Prostate gland (tissue), 2 donors: ENCODE measurements around the gene PTPRC. TPM values are rescaled to one million over a fixed set of nuclear protein-coding genes. Genes with fewer than 3 reads are reported as not detected.

Experiments used
- DNase-seq: peaks from one replicate; pipeline ENCODE4 v3.0.0-alpha.2; 2019; ENCODE audit warnings: low spot score
- H3K27ac ChIP-seq, 2 donors: fragments of 200-600 bp; sonication (generic); 2 replicates each; pipeline ENCODE4 v1.5.1; 2017 to 2019
- H3K27me3 ChIP-seq: fragments of 200-600 bp; sonication (generic); replicated peaks from 2 replicates; pipeline ENCODE4 v1.5.1; 2019; ENCODE audit not compliant: insufficient read depth
- H3K36me3 ChIP-seq, 2 donors: fragments of 200-600 bp; sonication (generic); 1 replicate in 1 of 2; 2 replicates in 1 of 2; pipeline versions ENCODE4 v1.5.1 to v1.8.1; 2017 to 2019
- H3K4me1 ChIP-seq: fragments of 200-600 bp; sonication (generic); replicated peaks from 2 replicates; pipeline ENCODE4 v1.5.1; 2019
- H3K4me3 ChIP-seq, 2 donors: fragments of 200-600 bp; sonication (generic); 2 replicates each; pipeline ENCODE4 v1.5.1; 2017 to 2019
- H3K9me3 ChIP-seq: fragments of 200-600 bp; sonication (generic); 2 replicates; pipeline ENCODE4 v1.5.1; 2017
- CTCF ChIP-seq, 4 experiments: fragments of 200-600 bp in 2 of 4; fragments of 450-650 bp in 2 of 4; sonication (generic) in 2 of 4; IDR thresholded peaks; 1 replicate in 3 of 4; 2 replicates in 1 of 4; pipeline ENCODE4 v1.5.1; 2016 to 2019; ENCODE audit warnings: antibody characterized with exemption in 4 of 4, mild to moderate bottlenecking in 2 of 4, moderate library complexity in 2 of 4
- POLR2A ChIP-seq: fragments of 450-650 bp; IDR thresholded peaks from one replicate; pipeline ENCODE4 v1.6.1; 2016; ENCODE audit warnings: antibody characterized with exemption, mild to moderate bottlenecking
- POLR2AphosphoS5 ChIP-seq: sonication (generic); formaldehyde crosslinking; IDR thresholded peaks from one replicate; pipeline ENCODE4 v1.6.1; 2017; ENCODE audit warnings: antibody characterized with exemption
- WGBS: methylation state at CpG from one replicate; pipeline ENCODE4 v1.1.5; 2018; 5-methylcytosine and 5-hydroxymethylcytosine counted together
- intact Hi-C: fragments of 100-400 bp; cut with DNase I; formaldehyde crosslinking; loops from one replicate; pipeline ENCODE4 v1.14.2; 2022
- total RNA-seq, 2 donors: library from RNA; depleted of rRNA; stranded (reverse); fragments of >200 nt; gene quantifications; one replicate each; pipeline ENCODE4 v1.1.0, GENCODE V29; 2016

Gene PTPRC
- total RNA-seq, 2 donors from 2014 or later: 8.9 to 9.5 TPM

GRCh38 chr1:198636391-198636790 lies 2.4 kb upstream of the PTPRC start:
- intact Hi-C loops: no loop called here
- Histone ChIP-seq H3K36me3 (no peaks in the 10 kb centered on the region), H3K27me3 (no peaks in the 10 kb centered on the region), H3K9me3 (no peaks in the 10 kb centered on the region), H3K4me1 (no peaks in the 10 kb centered on the region), H3K4me3 (no peak overlapping the region), H3K27ac (no peak overlapping the region)
- no peak for DNase-seq
- 78% methylated on average over 2 of the region's 2 CpGs for WGBS
- no peak for TF ChIP-seq POLR2AphosphoS5
- TF ChIP-seq POLR2A: no peak
- TF ChIP-seq CTCF (IDR thresholded peaks at IDR 0.05): no peak

GRCh38 chr1:198637157-198637556 lies 1.7 kb upstream of the PTPRC start:
- no peak for DNase-seq
- WGBS: 79% methylated on average over 2 of the region's 2 CpGs
- Histone ChIP-seq H3K4me1 (no peaks in the 10 kb centered on the region), H3K27ac (no peak overlapping the region), H3K9me3 (no peaks in the 10 kb centered on the region), H3K36me3 (no peaks in the 10 kb centered on the region), H3K27me3 (no peaks in the 10 kb centered on the region), H3K4me3 (no peak overlapping the region)
- intact Hi-C loops: no loop called here
- TF ChIP-seq POLR2AphosphoS5 (no peak), CTCF (IDR thresholded peaks at IDR 0.05) (no peak), POLR2A (no peak)

- no peak for TF ChIP-seq POLR2AphosphoS5
- TF ChIP-seq CTCF (IDR thresholded peaks at IDR 0.05): no peak
- no peak for TF ChIP-seq POLR2A
- Histone ChIP-seq H3K4me1 (no peaks in the 10 kb centered on the region), H3K9me3 (no peaks in the 10 kb centered on the region), H3K4me3 (no peak overlapping the region), H3K27ac (no peak overlapping the region), H3K27me3 (no peaks in the 10 kb centered on the region), H3K36me3 (no peaks in the 10 kb centered on the region)
- DNase-seq: no peak
- intact Hi-C loops: no loop called here
- 92% methylated on average over 1 of the region's 1 CpG for WGBS
These were observed 863 bp upstream of the PTPRC start for GRCh38 chr1:198637916-198638437.

- intact Hi-C loops: no loop called here
- no peak for DNase-seq
- Histone ChIP-seq H3K4me3 (no peak overlapping the region), H3K4me1 (no peaks in the 10 kb centered on the region), H3K27me3 (no peaks in the 10 kb centered on the region), H3K27ac (no peak overlapping the region), H3K36me3 (no peaks in the 10 kb centered on the region), H3K9me3 (no peaks in the 10 kb centered on the region)
- WGBS: 63% methylated on average over 1 of the region's 1 CpG
- TF ChIP-seq CTCF (IDR thresholded peaks at IDR 0.05): no peak
- no peak for TF ChIP-seq POLR2AphosphoS5
- TF ChIP-seq POLR2A: no peak
These were observed 399 bp upstream of the PTPRC start for GRCh38 chr1:198638441-198638840.

- WGBS: 86% methylated on average over 1 of the region's 1 CpG
- Histone ChIP-seq H3K27ac (no peak overlapping the region), H3K27me3 (no peaks in the 10 kb centered on the region), H3K4me1 (no peaks in the 10 kb centered on the region), H3K9me3 (no peaks in the 10 kb centered on the region), H3K4me3 (no peak overlapping the region), H3K36me3 (no peaks in the 10 kb centered on the region)
- intact Hi-C loops: no loop called here
- TF ChIP-seq POLR2AphosphoS5 (no peak), POLR2A (no peak), CTCF (IDR thresholded peaks at IDR 0.05) (no peak)
- DNase-seq: no peak
These were observed 867 bp downstream of the PTPRC start for GRCh38 chr1:198639671-198640143.
